Measurements from ENCODE around the gene NFYB.

NFYB gene

DNA sequence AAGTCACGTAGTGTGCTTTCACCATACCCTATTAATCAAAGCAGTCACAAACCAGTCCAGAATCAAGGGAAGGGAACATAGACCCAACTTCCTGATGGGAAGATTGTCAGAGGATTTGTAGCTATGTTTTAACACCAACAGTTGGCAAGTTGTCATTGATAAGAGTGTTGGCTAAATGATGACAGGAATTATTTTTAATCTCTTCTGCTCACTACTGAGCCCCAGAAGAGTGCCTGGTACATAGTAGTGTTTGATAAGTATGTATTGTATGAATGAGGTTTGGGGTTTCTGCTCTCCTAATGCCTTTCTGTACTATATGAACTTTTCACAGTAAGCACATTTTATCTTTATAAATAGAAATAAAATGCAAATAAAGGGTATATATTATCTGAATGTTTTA is 59.0 kb downstream of the NFYB start:
- H3K4me3 ChIP-seq (ENCODE audit: low read depth, low read length): no peak overlapping the region
- no peak for TF ChIP-seq CTCF (IDR thresholded peaks at IDR 0.05; ENCODE audit: low read depth, low read length, missing control alignments)
- DNase-seq (ENCODE audit: low read depth): no peak

- TF ChIP-seq CTCF (IDR thresholded peaks at IDR 0.05; ENCODE audit: low read depth, low read length, missing control alignments): no peak
- H3K4me3 ChIP-seq (ENCODE audit: low read depth, low read length): no peak overlapping the region
- DNase-seq (ENCODE audit: low read depth): no peak
Measured at GRCh38 chr12:104073699-104074098, 64.3 kb downstream of the NFYB start.

DNA sequence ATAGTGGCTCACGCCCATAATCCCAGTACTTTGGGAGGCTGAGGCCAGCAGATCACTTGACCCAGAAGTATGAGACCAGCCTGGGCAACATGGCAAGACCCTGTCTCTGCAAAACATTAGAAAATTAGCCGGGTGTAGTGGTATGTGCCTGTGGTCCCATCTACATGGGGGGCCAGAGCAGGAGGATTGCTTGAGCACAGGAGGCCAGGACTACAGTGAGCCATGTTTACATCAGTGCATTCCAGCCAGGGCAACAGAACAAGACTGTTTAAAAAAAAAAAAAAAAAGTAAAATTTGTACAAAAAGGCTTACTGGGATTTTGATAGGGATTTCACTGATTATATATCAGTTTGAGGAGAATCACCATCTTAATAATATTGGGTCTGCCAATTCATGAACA is 65.9 kb downstream of the NFYB start:
- TF ChIP-seq CTCF (IDR thresholded peaks at IDR 0.05; ENCODE audit: low read depth, low read length, missing control alignments): no peak
- H3K4me3 ChIP-seq (ENCODE audit: low read depth, low read length): no peak overlapping the region
- DNase-seq (ENCODE audit: low read depth): no peak

Measured in GM12864 (cell line).